BJ (cell line): ENCODE data around the gene NGEF. TPM values are rescaled to one million over a fixed set of nuclear protein-coding genes. Genes with fewer than 3 reads are reported as not detected.

ENCODE experiments used
- CTCF ChIA-PET: fragments of 350-600 bp; formaldehyde crosslinking; extraction: SDS; loops from one replicate; lab custom pipeline; 2021; ENCODE audit warnings: antibody characterized with exemption, inconsistent platforms; lab: Yijun Ruan, JAX
- POLR2A ChIA-PET: fragments of 300-600 bp; sonication (Branson Sonifier 250); formaldehyde crosslinking; extraction: SDS; loops from one replicate; lab custom pipeline; 2021; ENCODE audit warnings: antibody characterized with exemption; lab: Charles Lee
- DNase-seq: peaks from one replicate; pipeline ENCODE4 v3.0.0-alpha.2; 2011; ENCODE audit warnings: low read depth
- H3K27me3 ChIP-seq: 2 replicates; pipeline ENCODE4 v1.6.0; 2011; ENCODE audit warnings: low read length; ENCODE audit not compliant: control insufficient read depth, insufficient read depth
- H3K36me3 ChIP-seq: 2 replicates; pipeline ENCODE4 v1.5.1; 2011; ENCODE audit warnings: low read length; ENCODE audit not compliant: control insufficient read depth, insufficient read depth
- H3K4me3 ChIP-seq: 2 replicates; pipeline ENCODE4 v1.5.1; 2011; ENCODE audit warnings: low read depth, mild to moderate bottlenecking, control low read depth, low read length
- CTCF ChIP-seq: IDR thresholded peaks from 2 replicates; pipeline ENCODE4 v1.5.1; 2011; ENCODE audit warnings: low read depth, mild to moderate bottlenecking, control low read depth, inconsistent platforms, low read length, moderate library complexity; ENCODE audit not compliant: insufficient read depth
- polyA plus RNA-seq: library from polyadenylated mRNA; depleted of rRNA; stranded (reverse); fragments of >200 nt; gene quantifications from 2 replicates; pipeline ENCODE4 v1.2.3, GENCODE V29; 2011

NGEF gene
- polyA plus RNA-seq, 1 experiment, result 0.23 TPM

- POLR2A ChIA-PET, result no interaction called here
- Histone ChIP-seq H3K4me3 (no peak overlapping the region), H3K36me3 (peaks cover 11% of the 10 kb centered on the region), H3K27me3 (no peaks in the 10 kb centered on the region)
- TF ChIP-seq CTCF, result peak; percentile 16; the same call in 1 of the 2 replicates
- CTCF ChIA-PET, result interaction anchor here (0.9 to 1.1 kb wide), 3 partner anchors 9 to 406 kb away, joined by 3 read pairs; no protein-coding TSS in a partner anchor
- no peak for DNase-seq
These were observed 169.2 kb downstream of the NGEF start for GRCh38 chr2:232843834-232844233.

- Histone ChIP-seq H3K27me3 (no peaks in the 10 kb centered on the region), H3K36me3 (peaks cover 11% of the 10 kb centered on the region), H3K4me3 (no peak overlapping the region)
- no peak for DNase-seq
- ChIA-PET POLR2A (no interaction called here), CTCF (interaction anchor here (0.6 to 2.1 kb wide), 5 partner anchors 10 to 367 kb away, joined by 3 to 10 read pairs (median 3); no protein-coding TSS in a partner anchor)
- no peak for TF ChIP-seq CTCF
These were observed 170.4 kb downstream of the NGEF start for GRCh38 chr2:232842689-232843088.

- Histone ChIP-seq H3K4me3 (no peak overlapping the region), H3K27me3 (no peaks in the 10 kb centered on the region), H3K36me3 (peaks cover 13% of the 10 kb centered on the region)
- no peak for TF ChIP-seq CTCF
- no peak for DNase-seq
- ChIA-PET POLR2A (no interaction called here), CTCF (no interaction called here)
These were observed 173.5 kb downstream of the NGEF start for GRCh38 chr2:232839411-232840079.

GRCh38 chr2:232838406-232838874 lies 174.6 kb downstream of the NGEF start:
- ChIA-PET POLR2A (no interaction called here), CTCF (no interaction called here)
- H3K36me3 ChIP-seq, result peaks cover 14% of the 10 kb centered on the region
- H3K4me3 ChIP-seq, result no peak overlapping the region
- no peak for DNase-seq
- no peak for TF ChIP-seq CTCF
- no peaks in the 10 kb centered on the region for H3K27me3 ChIP-seq

GRCh38 chr2:232836934-232837333 lies 176.1 kb downstream of the NGEF start:
- H3K27me3 ChIP-seq, result no peaks in the 10 kb centered on the region
- ChIA-PET CTCF (interaction anchor here (1.2 to 1.7 kb wide), 2 partner anchors 17 to 27 kb away, joined by 3 to 8 read pairs; no protein-coding TSS in a partner anchor), POLR2A (no interaction called here)
- no peak for TF ChIP-seq CTCF
- DNase-seq, result no peak
- H3K36me3 ChIP-seq, result peaks cover 16% of the 10 kb centered on the region
- no peak overlapping the region for H3K4me3 ChIP-seq
